Panc1 (cell line): ENCODE data around the gene PPP1R2.

Experiments used
- POLR2AphosphoS5 ChIP-seq: IDR thresholded peaks from 2 replicates; pipeline ENCODE4 v1.6.1; 2012; ENCODE audit warnings: mild to moderate bottlenecking, low read depth, low read length, moderate library complexity
- TCF7L2 ChIP-seq: IDR thresholded peaks from 2 replicates; pipeline ENCODE4 v1.6.1; 2011; ENCODE audit warnings: mild to moderate bottlenecking, low read depth, low read length, inconsistent platforms
- TF ChIP-seq, protein P1 (sequence below): fragments of 450-650 bp; IDR thresholded peaks from 2 replicates; pipeline ENCODE4 v1.5.1; 2017; ENCODE audit warnings: mild to moderate bottlenecking

DNA sequence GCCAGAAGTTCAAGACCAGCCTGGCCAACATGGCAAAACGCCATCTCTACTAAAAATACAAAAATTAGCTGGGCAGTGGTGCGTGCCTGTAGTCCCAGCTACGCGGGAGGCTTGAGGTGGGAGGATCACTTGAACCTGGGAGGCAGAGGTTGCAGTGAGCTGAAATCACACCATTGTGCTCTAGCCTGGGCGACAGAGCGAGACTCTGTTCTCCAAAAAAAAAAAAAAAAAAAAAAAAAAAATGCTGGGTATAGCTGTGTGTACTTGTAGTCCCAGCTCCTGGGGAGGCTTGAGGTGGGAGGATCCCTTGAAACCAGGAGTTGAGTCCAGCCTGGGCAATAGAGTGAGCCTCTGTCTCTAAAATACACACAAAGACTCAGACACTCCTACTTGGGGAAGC is 32.0 kb downstream of the PPP1R2 start:
- no peak for TF ChIP-seq TCF7L2
- TF ChIP-seq, protein P1, sequence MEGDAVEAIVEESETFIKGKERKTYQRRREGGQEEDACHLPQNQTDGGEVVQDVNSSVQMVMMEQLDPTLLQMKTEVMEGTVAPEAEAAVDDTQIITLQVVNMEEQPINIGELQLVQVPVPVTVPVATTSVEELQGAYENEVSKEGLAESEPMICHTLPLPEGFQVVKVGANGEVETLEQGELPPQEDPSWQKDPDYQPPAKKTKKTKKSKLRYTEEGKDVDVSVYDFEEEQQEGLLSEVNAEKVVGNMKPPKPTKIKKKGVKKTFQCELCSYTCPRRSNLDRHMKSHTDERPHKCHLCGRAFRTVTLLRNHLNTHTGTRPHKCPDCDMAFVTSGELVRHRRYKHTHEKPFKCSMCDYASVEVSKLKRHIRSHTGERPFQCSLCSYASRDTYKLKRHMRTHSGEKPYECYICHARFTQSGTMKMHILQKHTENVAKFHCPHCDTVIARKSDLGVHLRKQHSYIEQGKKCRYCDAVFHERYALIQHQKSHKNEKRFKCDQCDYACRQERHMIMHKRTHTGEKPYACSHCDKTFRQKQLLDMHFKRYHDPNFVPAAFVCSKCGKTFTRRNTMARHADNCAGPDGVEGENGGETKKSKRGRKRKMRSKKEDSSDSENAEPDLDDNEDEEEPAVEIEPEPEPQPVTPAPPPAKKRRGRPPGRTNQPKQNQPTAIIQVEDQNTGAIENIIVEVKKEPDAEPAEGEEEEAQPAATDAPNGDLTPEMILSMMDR, result no peak
- TF ChIP-seq POLR2AphosphoS5, result no peak
